ENCODE data around the gene GYS1.

GRCh38 chr19:48925240-48925843 lies 67.8 kb downstream of the GYS1 start:
- TF ChIP-seq, protein P1, sequence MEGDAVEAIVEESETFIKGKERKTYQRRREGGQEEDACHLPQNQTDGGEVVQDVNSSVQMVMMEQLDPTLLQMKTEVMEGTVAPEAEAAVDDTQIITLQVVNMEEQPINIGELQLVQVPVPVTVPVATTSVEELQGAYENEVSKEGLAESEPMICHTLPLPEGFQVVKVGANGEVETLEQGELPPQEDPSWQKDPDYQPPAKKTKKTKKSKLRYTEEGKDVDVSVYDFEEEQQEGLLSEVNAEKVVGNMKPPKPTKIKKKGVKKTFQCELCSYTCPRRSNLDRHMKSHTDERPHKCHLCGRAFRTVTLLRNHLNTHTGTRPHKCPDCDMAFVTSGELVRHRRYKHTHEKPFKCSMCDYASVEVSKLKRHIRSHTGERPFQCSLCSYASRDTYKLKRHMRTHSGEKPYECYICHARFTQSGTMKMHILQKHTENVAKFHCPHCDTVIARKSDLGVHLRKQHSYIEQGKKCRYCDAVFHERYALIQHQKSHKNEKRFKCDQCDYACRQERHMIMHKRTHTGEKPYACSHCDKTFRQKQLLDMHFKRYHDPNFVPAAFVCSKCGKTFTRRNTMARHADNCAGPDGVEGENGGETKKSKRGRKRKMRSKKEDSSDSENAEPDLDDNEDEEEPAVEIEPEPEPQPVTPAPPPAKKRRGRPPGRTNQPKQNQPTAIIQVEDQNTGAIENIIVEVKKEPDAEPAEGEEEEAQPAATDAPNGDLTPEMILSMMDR (IDR thresholded peaks at IDR 0.05), result no peak
- TF ChIP-seq EP300 (IDR thresholded peaks at IDR 0.05) (no peak), POLR2A (IDR thresholded peaks at IDR 0.05) (no peak)

All from tibial nerve (tissue), 4 donors.